H1 (cell line): ENCODE measurements around the gene RABL6. TPM values are rescaled to one million over a fixed set of nuclear protein-coding genes. Genes with fewer than 3 reads are reported as not detected.

Source experiments
- CTCF ChIA-PET: fragments of 300-600 bp; sonication (Branson Sonifier 250); formaldehyde crosslinking; loops from one replicate; lab custom pipeline; 2021; ENCODE audit not compliant: partially characterized antibody; lab: Charles Lee
- POLR2A ChIA-PET: fragments of 300-600 bp; sonication (Branson Sonifier 250); formaldehyde crosslinking; loops from one replicate; lab custom pipeline; 2021; ENCODE audit warnings: inconsistent platforms; ENCODE audit not compliant: partially characterized antibody; lab: Charles Lee
- DNase-seq, 2 experiments: peaks; one replicate each; pipeline versions ENCODE4 v3.0.0 to v3.0.0-alpha.2; 2010 to 2022; ENCODE audit warnings: low spot score in 2 of 2, low read depth in 1 of 2, mixed read lengths in 1 of 2
- FAIRE-seq: peaks from 2 replicates; lab custom pipeline; 2011; peaks lifted over from hg19 to GRCh38; lab: Jason Lieb, UNC
- H2AFZ ChIP-seq: 2 replicates; pipeline ENCODE4 v1.8.1; 2012; ENCODE audit warnings: low read length, inconsistent platforms
- H2AK5ac ChIP-seq: 2 replicates; pipeline ENCODE4 v1.6.1; 2013; ENCODE audit warnings: low read depth, low read length
- H2BK120ac ChIP-seq: replicated peaks from 2 replicates; pipeline ENCODE3; 2013; ENCODE audit warnings: low read depth, low read length, inconsistent platforms
- H2BK12ac ChIP-seq: 2 replicates; pipeline ENCODE4 v1.6.1; 2013; ENCODE audit warnings: low read depth, low read length
- H2BK15ac ChIP-seq: 2 replicates; pipeline ENCODE4 v1.6.1; 2013; ENCODE audit warnings: low read length
- H2BK20ac ChIP-seq: 2 replicates; pipeline ENCODE4 v1.6.1; 2013; ENCODE audit warnings: low read length
- H2BK5ac ChIP-seq: 2 replicates; pipeline ENCODE4 v1.6.1; 2013; ENCODE audit warnings: low read depth, low read length
- H3K14ac ChIP-seq: 2 replicates; pipeline ENCODE4 v1.6.1; 2013; ENCODE audit warnings: inconsistent platforms; ENCODE audit not compliant: insufficient read length
- H3K18ac ChIP-seq: 2 replicates; pipeline ENCODE4 v1.6.1; 2013; ENCODE audit warnings: low read length; ENCODE audit errors: extremely low read depth
- H3K23ac ChIP-seq: 2 replicates; pipeline ENCODE4 v1.6.1; 2013; ENCODE audit warnings: inconsistent platforms; ENCODE audit not compliant: insufficient read length
- H3K23me2 ChIP-seq: 2 replicates; pipeline ENCODE4 v1.6.1; 2013; ENCODE audit warnings: low read depth, low read length
- H3K27ac ChIP-seq: 2 replicates; pipeline ENCODE4 v1.6.1; 2011; ENCODE audit warnings: low read depth, low read length, inconsistent platforms
- H3K27me3 ChIP-seq, 4 experiments: replicated peaks in 1 of 4; 1 replicate in 1 of 4; 2 replicates in 3 of 4; pipeline versions ENCODE4 v1.6.1 to v1.8.1; 2011 to 2013; ENCODE audit warnings: low read length in 3 of 4, mild to moderate bottlenecking in 3 of 4, inconsistent platforms in 2 of 4, mixed read lengths in 2 of 4, moderate library complexity in 1 of 4; ENCODE audit not compliant: control insufficient read depth in 3 of 4, insufficient read depth in 3 of 4; ENCODE audit errors: extremely low read depth in 1 of 4
- H3K36me3 ChIP-seq, 4 experiments: 2 replicates each; pipeline versions ENCODE4 v1.6.1 to v1.8.1; 2011 to 2013; ENCODE audit warnings: mild to moderate bottlenecking in 4 of 4, low read length in 3 of 4, moderate library complexity in 2 of 4, control low read depth in 1 of 4, inconsistent platforms in 1 of 4; ENCODE audit not compliant: insufficient read depth in 4 of 4, control insufficient read depth in 2 of 4
- H3K4ac ChIP-seq: replicated peaks from 2 replicates; pipeline ENCODE3; 2013; ENCODE audit warnings: low read length, low read depth, mixed read lengths, inconsistent platforms; ENCODE audit not compliant: insufficient read length
- H3K4me1 ChIP-seq, 4 experiments: replicated peaks in 1 of 4; 1 replicate in 1 of 4; 2 replicates in 3 of 4; pipeline versions ENCODE4 v1.6.1 to v1.8.1; 2011 to 2013; ENCODE audit warnings: low read length in 3 of 4, inconsistent platforms in 2 of 4, mixed read lengths in 1 of 4; ENCODE audit not compliant: insufficient read depth in 4 of 4, control insufficient read depth in 3 of 4
- H3K4me2 ChIP-seq, 2 experiments: 2 replicates each; pipeline versions ENCODE4 v1.6.1 to v1.8.1; 2011 to 2013; ENCODE audit warnings: low read depth in 2 of 2, low read length in 2 of 2, control low read depth in 1 of 2, inconsistent platforms in 1 of 2, mild to moderate bottlenecking in 1 of 2; ENCODE audit not compliant: insufficient read depth in 1 of 2
- H3K4me3 ChIP-seq, 4 experiments: fragments of 200-600, 300-600 bp in 1 of 4; sonication (generic), shearing (Covaris generic), sonication (Bioruptor Twin) in 1 of 4; 2 replicates each; pipeline versions ENCODE4 v1.5.1 to v1.8.1; 2011 to 2016; ENCODE audit warnings: low read length in 4 of 4, low read depth in 3 of 4, control low read depth in 2 of 4, inconsistent platforms in 2 of 4, mild to moderate bottlenecking in 2 of 4, mixed read lengths in 1 of 4, moderate library complexity in 1 of 4; ENCODE audit not compliant: insufficient read depth in 2 of 4; ENCODE audit errors: extremely low read depth in 1 of 4
- H3K56ac ChIP-seq: replicated peaks from 2 replicates; pipeline ENCODE3; 2013; ENCODE audit warnings: low read depth, mild to moderate bottlenecking, mixed read lengths, low read length, inconsistent platforms; ENCODE audit not compliant: insufficient read length
- H3K79me1 ChIP-seq: 2 replicates; pipeline ENCODE4 v1.6.1; 2013; ENCODE audit warnings: low read depth, low read length, control low read depth
- H3K79me2 ChIP-seq, 2 experiments: 2 replicates each; pipeline versions ENCODE4 v1.6.1 to v1.8.1; 2012 to 2013; ENCODE audit warnings: low read length in 2 of 2, mild to moderate bottlenecking in 2 of 2, inconsistent platforms in 1 of 2; ENCODE audit not compliant: insufficient read depth in 2 of 2, control insufficient read depth in 1 of 2
- H3K9ac ChIP-seq, 4 experiments: replicated peaks in 1 of 4; 1 replicate in 1 of 4; 2 replicates in 3 of 4; pipeline versions ENCODE4 v1.6.1 to v1.8.1; 2011 to 2013; ENCODE audit warnings: low read depth in 3 of 4, low read length in 3 of 4, control low read depth in 2 of 4, mild to moderate bottlenecking in 2 of 4, moderate library complexity in 2 of 4, inconsistent platforms in 1 of 4; ENCODE audit errors: extremely low read depth in 1 of 4
- H3K9me3 ChIP-seq, 2 experiments: 2 replicates each; pipeline versions ENCODE4 v1.6.1 to v1.8.1; 2012 to 2013; ENCODE audit warnings: mild to moderate bottlenecking in 2 of 2, moderate library complexity in 2 of 2, control low read depth in 1 of 2, inconsistent platforms in 1 of 2, low read depth in 1 of 2, low read length in 1 of 2, mixed read lengths in 1 of 2; ENCODE audit not compliant: insufficient read depth in 2 of 2
- H4K20me1 ChIP-seq, 2 experiments: replicated peaks in 1 of 2; 2 replicates each; pipeline versions ENCODE3 to v1.8.1; 2011 to 2013; ENCODE audit warnings: inconsistent platforms in 2 of 2, low read length in 2 of 2, mild to moderate bottlenecking in 1 of 2; ENCODE audit not compliant: insufficient read depth in 2 of 2, control insufficient read depth in 1 of 2
- H4K5ac ChIP-seq: 2 replicates; pipeline ENCODE4 v1.6.1; 2013; ENCODE audit warnings: low read length, low read depth, mixed read lengths, inconsistent platforms; ENCODE audit not compliant: insufficient read length
- H4K8ac ChIP-seq: 2 replicates; pipeline ENCODE4 v1.8.0; 2013; ENCODE audit warnings: mild to moderate bottlenecking, moderate library complexity, low read length, inconsistent platforms; ENCODE audit not compliant: insufficient read depth; ENCODE audit errors: extremely low read depth
- H4K91ac ChIP-seq: replicated peaks from 2 replicates; pipeline ENCODE3; 2013; ENCODE audit warnings: low read length, mixed read lengths, inconsistent platforms; ENCODE audit not compliant: insufficient read length
- ATF2 ChIP-seq: IDR thresholded peaks from 2 replicates; pipeline ENCODE4 v1.6.1; 2012; ENCODE audit warnings: low read length, inconsistent platforms
- BACH1 ChIP-seq: IDR thresholded peaks from 2 replicates; pipeline ENCODE4 v1.6.1; 2012; ENCODE audit warnings: low read length, improper control_type of control experiment
- BCL11A ChIP-seq, 2 experiments: IDR thresholded peaks; one replicate each; pipeline ENCODE4 v1.6.1; 2011; ENCODE audit warnings: low read depth in 2 of 2, low read length in 2 of 2, mild to moderate bottlenecking in 2 of 2
- E2F6 ChIP-seq: IDR thresholded peaks from 2 replicates; pipeline ENCODE4 v1.6.1; 2012; ENCODE audit warnings: inconsistent platforms
- EGR1 ChIP-seq: IDR thresholded peaks from 2 replicates; pipeline ENCODE4 v1.6.1; 2011; ENCODE audit warnings: low read depth, low read length, borderline replicate concordance
- HDAC2 ChIP-seq, 2 experiments: fragments of 300-600 bp in 1 of 2; sonication (generic) in 1 of 2; IDR thresholded peaks; 2 replicates each; pipeline ENCODE4 v1.6.1; 2011 to 2012; ENCODE audit warnings: low read depth in 2 of 2, low read length in 2 of 2, mild to moderate bottlenecking in 2 of 2, moderate library complexity in 2 of 2, borderline replicate concordance in 1 of 2, inconsistent platforms in 1 of 2
- HDAC6 ChIP-seq: IDR thresholded peaks from one replicate; pipeline ENCODE4 v1.7.1; 2012; ENCODE audit warnings: low read depth, mild to moderate bottlenecking, inconsistent platforms, low read length, moderate library complexity
- POLR2A ChIP-seq, 2 experiments: IDR thresholded peaks; 1 replicate in 1 of 2; 2 replicates in 1 of 2; pipeline ENCODE4 v1.6.1; 2011; ENCODE audit warnings: low read depth in 2 of 2, low read length in 2 of 2, mild to moderate bottlenecking in 2 of 2; ENCODE audit errors: control extremely low read depth in 1 of 2
- RAD21 ChIP-seq, 2 experiments: IDR thresholded peaks in 1 of 2; conservative IDR thresholded peaks in 1 of 2; 2 replicates each; pipeline ENCODE4 v1.6.1; 2011; ENCODE audit warnings: low read depth in 2 of 2, low read length in 2 of 2, improper control_type of control experiment in 1 of 2, inconsistent platforms in 1 of 2, mild to moderate bottlenecking in 1 of 2, moderate library complexity in 1 of 2
- TBP ChIP-seq: IDR thresholded peaks from 2 replicates; pipeline ENCODE4 v1.6.1; 2011; ENCODE audit warnings: low read depth, low read length, improper control_type of control experiment
- ZNF274 ChIP-seq: IDR thresholded peaks from 2 replicates; pipeline ENCODE4 v1.7.0; 2012; ENCODE audit warnings: low read length, borderline replicate concordance; ENCODE audit errors: extremely low read depth
- WGBS, 2 experiments: shearing (Covaris generic) in 1 of 2; methylation state at CpG; one replicate each; pipeline versions ENCODE4 v1.1.6 to v1.1.7; 2013 to 2015; ENCODE audit warnings: low lambda C conversion rate in 2 of 2, mixed read lengths in 2 of 2, inconsistent platforms in 1 of 2, low coverage in 1 of 2, missing lambda C conversion rate in 1 of 2; ENCODE audit not compliant: insufficient replicate concordance in 2 of 2, insufficient coverage in 1 of 2, insufficient read length in 1 of 2; ENCODE audit errors: extremely low coverage in 1 of 2, missing lambda C conversion rate in 1 of 2; 5-methylcytosine and 5-hydroxymethylcytosine counted together
- polyA plus RNA-seq, 7 experiments: library from polyadenylated mRNA; depleted of rRNA in 3 of 7; stranded (reverse) in 5 of 7; unstranded in 2 of 7; fragments of >200 nt in 5 of 7; fragments of 200-250 nt in 2 of 7; gene quantifications; 1 replicate in 5 of 7; 2 replicates in 1 of 7; 4 replicates in 1 of 7; pipeline versions ENCODE4 v1.2.1 to v1.2.3, GENCODE V29; 2011 to 2013; ENCODE audit warnings: missing spikeins in 2 of 7, mixed read lengths in 2 of 7
- total RNA-seq: library from RNA; stranded (reverse); fragmentation: NEBNext Ultra II Directional; extraction: Animal tissue kit (Norgen Biotek cat#: 25700); gene quantifications from 2 replicates; pipeline ENCODE4 v1.2.1, GENCODE V29; 2021

RABL6 gene
- total and polyA plus RNA-seq, 2 of the 8 experiments (the other 6 are each of a cell fraction or from before 2014, with no cell fraction given) = 70.1 to 130 TPM

- no peak overlapping the region for H2BK120ac ChIP-seq
- peaks cover 5% of the 10 kb centered on the region; the same call in 1 of the 2 replicates for H3K23me2 ChIP-seq
- no peak overlapping the region for H3K9ac ChIP-seq
- peaks cover 5 to 16% of the 10 kb centered on the region in 2 experiments; a peak in 3 of 4 replicates for H3K79me2 ChIP-seq
- FAIRE-seq = no peak
- peaks cover 11 to 34% (median 27%) of the 10 kb centered on the region in 4 experiments for H3K36me3 ChIP-seq
- 90% methylated on average over 9 of the region's 9 CpGs; no CpG with 5 or more reads in 1 of the 2 experiments for WGBS, 2 experiments
- H2BK5ac ChIP-seq = no peak overlapping the region; the same call in 1 of the 2 replicates
- H4K20me1 ChIP-seq = peaks cover 6 to 41% of the 10 kb centered on the region in 2 experiments
- no peak overlapping the region for H3K4me2 ChIP-seq
- no peak overlapping the region for H2AFZ ChIP-seq
- no peak overlapping the region for H4K91ac ChIP-seq
- POLR2A ChIA-PET = interaction anchor here (1.1 to 16.2 kb wide), 10 partner anchors 9 to 384 kb away, joined by 3 to 248 read pairs (median 6); partner anchors contain the start of genes AJM1, FBXW5, MAMDC4 and RABL6
- H2BK12ac ChIP-seq = no peak overlapping the region
- H3K4ac ChIP-seq = no peak overlapping the region
- H3K79me1 ChIP-seq = peaks cover 10% of the 10 kb centered on the region
- no peaks in the 10 kb centered on the region for H3K9me3 ChIP-seq
- no peak overlapping the region for H2BK15ac ChIP-seq
- H3K14ac ChIP-seq = no peak overlapping the region
- no peak overlapping the region for H3K18ac ChIP-seq
- H2BK20ac ChIP-seq = no peak overlapping the region
- no peak overlapping the region for H3K27ac ChIP-seq
- H2AK5ac ChIP-seq = no peak overlapping the region
- no peak overlapping the region for H3K23ac ChIP-seq
- no peak overlapping the region for H3K4me3 ChIP-seq
- H4K5ac ChIP-seq = no peak overlapping the region
- no peaks in the 10 kb centered on the region for H3K27me3 ChIP-seq
- DNase-seq = no peak
- no peak overlapping the region for H4K8ac ChIP-seq
- H3K56ac ChIP-seq = no peak overlapping the region
- H3K4me1 ChIP-seq = peaks cover 0 to 6% (median 5%) of the 10 kb centered on the region in 4 experiments; a peak in 5 of 7 replicates
- CTCF ChIA-PET = interaction anchor here (1.2 to 1.8 kb wide), 3 partner anchors 21 to 175 kb away, joined by 3 to 5 read pairs (median 4); no protein-coding TSS in a partner anchor
- TF ChIP-seq EGR1 = no peak
- no peak for TF ChIP-seq HDAC6
- no peak for TF ChIP-seq HDAC2 (IDR thresholded peaks at IDR 0.05; ENCODE audit: borderline replicate concordance in 1 of 2, low read depth in 2 of 2, low read length in 2 of 2)
- TF ChIP-seq RAD21 (IDR thresholded peaks at IDR 0.05 in 1 of 2, conservative IDR thresholded peaks at IDR 0.05 in 1 of 2; ENCODE audit: low read depth in 2 of 2, low read length in 2 of 2) = no peak
- no peak for TF ChIP-seq TBP
- TF ChIP-seq POLR2A (IDR thresholded peaks at IDR 0.05; ENCODE audit: control extremely low read depth in 1 of 2, low read depth in 2 of 2, low read length in 2 of 2) = no peak
- TF ChIP-seq BACH1 = no peak
- TF ChIP-seq BCL11A (IDR thresholded peaks at IDR 0.05; ENCODE audit: low read depth in 2 of 2, low read length in 2 of 2) = no peak
- no peak for TF ChIP-seq E2F6
- no peak for TF ChIP-seq ZNF274
- TF ChIP-seq ATF2 = no peak
These were observed 52.8 kb downstream of the RABL6 start for GRCh38 chr9:136860529-136860928.
